ENCODE measurements around the gene ZNF892. TPM values are rescaled to one million over a fixed set of nuclear protein-coding genes. Genes with fewer than 3 reads are reported as not detected.
"Not testable (repeated sequence)": the region's sequence is repeated elsewhere in the genome, so short reads cannot be mapped to it uniquely, and the experiment has no call there.

ZNF892 gene
- total and polyA plus RNA-seq, 9 donors: 1.3 to 6.2 (median 2.1) TPM

DNA sequence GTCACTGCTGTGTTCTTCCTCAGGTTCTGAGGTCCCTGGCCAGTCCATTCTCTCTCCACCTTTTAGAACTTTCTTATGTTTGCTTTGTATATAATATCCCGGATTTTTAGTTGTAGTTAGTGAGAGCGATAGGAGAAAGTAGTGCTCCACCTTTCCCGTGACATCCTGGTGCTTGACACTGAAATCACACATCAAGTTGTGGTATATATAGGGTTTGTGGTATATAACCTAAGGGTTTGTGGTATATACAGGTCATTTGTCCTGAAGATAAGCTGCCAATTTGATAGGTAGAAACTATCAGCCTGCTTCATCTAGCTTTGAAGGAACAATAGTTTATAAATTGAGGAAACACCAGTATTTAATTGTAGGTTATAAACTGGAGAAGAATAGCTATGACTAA lies 13.1 kb downstream of the ZNF892 start:
- DNase-seq: no peak
- H3K36me3 ChIP-seq (ENCODE audit: control insufficient read depth, insufficient read depth, low read length): peaks cover 13% of the 10 kb centered on the region
- no peak overlapping the region for H3K27ac ChIP-seq (ENCODE audit: low read length)
- WGBS (ENCODE audit: insufficient coverage): 100% methylated on average over 2 of the region's 3 CpGs
- H3K27me3 ChIP-seq (ENCODE audit: control insufficient read depth, insufficient read depth, low read length): no peaks in the 10 kb centered on the region
- peaks cover 52% of the 10 kb centered on the region for H3K9me3 ChIP-seq (replicated peaks; ENCODE audit: control insufficient read depth, low read depth, low read length)
- H3K4me1 ChIP-seq (ENCODE audit: control insufficient read depth, insufficient read depth, low read length): no peaks in the 10 kb centered on the region
- H3K4me3 ChIP-seq (ENCODE audit: low read length): no peak overlapping the region

DNA sequence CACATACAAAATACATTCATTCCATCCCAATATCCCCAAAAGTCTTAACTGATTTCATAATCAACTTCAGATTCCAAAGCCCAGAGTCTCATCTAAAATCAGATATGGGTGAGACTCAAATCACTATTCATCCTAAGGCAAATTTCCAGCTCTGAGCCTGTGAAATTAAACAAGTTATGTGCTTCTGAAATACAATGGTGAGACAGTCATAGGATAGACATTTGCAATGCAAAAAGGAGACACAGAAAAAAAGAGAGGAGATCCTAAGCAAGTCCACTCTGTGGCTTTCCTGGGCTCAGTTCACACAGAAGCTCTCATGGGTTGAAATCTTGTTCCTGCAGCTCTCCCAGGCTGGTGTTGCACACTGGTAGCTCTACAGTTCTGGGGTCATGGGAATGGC lies 18.3 kb downstream of the ZNF892 start:
- H3K36me3 ChIP-seq (ENCODE audit: control insufficient read depth, insufficient read depth, low read length): no peaks in the 10 kb centered on the region
- no peaks in the 10 kb centered on the region for H3K4me1 ChIP-seq (ENCODE audit: control insufficient read depth, insufficient read depth, low read length)
- no peak for DNase-seq
- H3K4me3 ChIP-seq (ENCODE audit: low read length): no peak overlapping the region
- no peak overlapping the region for H3K27ac ChIP-seq (ENCODE audit: low read length)
- peaks cover 11% of the 10 kb centered on the region for H3K9me3 ChIP-seq (replicated peaks; ENCODE audit: control insufficient read depth, low read depth, low read length)
- no peaks in the 10 kb centered on the region for H3K27me3 ChIP-seq (ENCODE audit: control insufficient read depth, insufficient read depth, low read length)

DNA sequence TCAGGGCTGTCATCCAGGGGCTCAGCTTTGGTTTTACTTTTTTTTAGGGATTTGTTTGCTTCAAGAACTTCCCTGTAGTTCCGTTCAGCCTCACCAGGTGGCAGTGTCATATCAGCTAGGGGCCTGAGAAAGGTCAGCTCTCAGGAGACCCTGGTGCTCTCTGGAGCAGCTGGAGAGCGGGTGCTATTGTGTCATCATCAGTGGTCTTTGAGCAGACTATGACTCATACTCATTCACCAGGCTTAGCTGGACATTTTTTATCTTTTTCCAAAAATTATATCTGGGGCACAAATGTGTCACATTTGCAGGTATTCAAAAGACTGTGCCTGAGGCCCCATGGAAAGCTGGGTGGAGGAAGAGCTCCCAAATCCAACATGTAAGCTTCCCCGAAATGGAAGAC lies 24.4 kb downstream of the ZNF892 start:
- peaks cover 2% of the 10 kb centered on the region for H3K4me1 ChIP-seq (ENCODE audit: control insufficient read depth, insufficient read depth, low read length)
- H3K27ac ChIP-seq (ENCODE audit: low read length): no peak overlapping the region
- DNase-seq: peak; percentile 43
- no peaks in the 10 kb centered on the region for H3K36me3 ChIP-seq (ENCODE audit: control insufficient read depth, insufficient read depth, low read length)
- no peak overlapping the region for H3K4me3 ChIP-seq (ENCODE audit: low read length)
- H3K27me3 ChIP-seq (ENCODE audit: control insufficient read depth, insufficient read depth, low read length): no peaks in the 10 kb centered on the region
- H3K9me3 ChIP-seq (replicated peaks; ENCODE audit: control insufficient read depth, low read depth, low read length): no peaks in the 10 kb centered on the region
- 20% methylated on average over 1 of the region's 3 CpGs for WGBS (ENCODE audit: insufficient coverage)

DNA sequence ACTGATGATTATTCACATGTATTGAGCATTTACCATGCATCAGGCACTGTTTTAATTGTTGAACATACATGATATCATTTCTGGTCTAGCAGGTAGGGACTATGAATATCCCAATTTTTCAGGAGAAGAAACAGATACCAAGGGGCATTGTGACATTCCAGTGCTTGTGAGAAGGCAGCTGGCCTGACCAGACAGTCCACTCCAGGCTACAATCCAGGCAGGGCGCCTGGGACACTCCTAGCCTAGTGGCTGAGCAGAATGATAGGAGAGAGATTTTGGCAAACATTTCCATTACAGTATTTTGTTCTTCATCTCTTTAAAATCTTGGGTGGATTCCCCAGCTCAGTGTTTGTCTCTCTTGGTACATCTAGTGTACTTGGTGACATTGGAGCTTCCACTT lies 24.9 kb downstream of the ZNF892 start:
- H3K4me3 ChIP-seq (ENCODE audit: low read length): no peak overlapping the region
- H3K9me3 ChIP-seq (replicated peaks; ENCODE audit: control insufficient read depth, low read depth, low read length): no peaks in the 10 kb centered on the region
- H3K27me3 ChIP-seq (ENCODE audit: control insufficient read depth, insufficient read depth, low read length): no peaks in the 10 kb centered on the region
- no peaks in the 10 kb centered on the region for H3K36me3 ChIP-seq (ENCODE audit: control insufficient read depth, insufficient read depth, low read length)
- peaks cover 2% of the 10 kb centered on the region for H3K4me1 ChIP-seq (ENCODE audit: control insufficient read depth, insufficient read depth, low read length)
- H3K27ac ChIP-seq (ENCODE audit: low read length): no peak overlapping the region
- no peak for DNase-seq
- WGBS (ENCODE audit: insufficient coverage): no CpG with 5 or more reads among the region's 1 CpG

DNA sequence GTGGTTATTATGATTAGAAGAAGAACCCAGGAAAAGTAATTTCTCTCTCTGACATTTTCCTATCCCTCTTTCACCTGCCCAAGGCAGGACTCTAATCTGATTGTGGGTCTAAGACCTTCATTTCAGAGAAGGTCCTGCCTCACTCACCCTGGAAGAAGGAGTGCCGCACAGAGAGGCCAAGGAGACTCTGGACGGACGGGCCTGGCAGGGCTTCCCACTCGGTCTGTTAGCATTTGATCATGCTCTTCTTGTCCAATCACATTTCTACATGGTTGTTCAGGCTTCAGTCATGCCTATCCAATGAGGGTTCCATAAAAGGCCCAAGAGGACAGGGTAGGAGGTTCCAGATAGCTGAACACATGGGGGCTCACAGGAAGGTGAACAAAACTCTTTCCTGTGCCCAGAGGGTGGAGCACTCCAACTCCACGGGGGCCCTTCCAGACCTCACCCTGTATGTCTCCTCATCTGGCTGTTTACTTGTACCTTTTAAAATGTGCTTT lies 27.0 kb downstream of the ZNF892 start:
- Histone ChIP-seq H3K4me1 (ENCODE audit: control insufficient read depth, insufficient read depth, low read length) (peaks cover 2% of the 10 kb centered on the region), H3K27ac (ENCODE audit: low read length) (no peak overlapping the region), H3K9me3 (replicated peaks; ENCODE audit: control insufficient read depth, low read depth, low read length) (no peaks in the 10 kb centered on the region), H3K27me3 (ENCODE audit: control insufficient read depth, insufficient read depth, low read length) (no peaks in the 10 kb centered on the region), H3K4me3 (ENCODE audit: low read length) (no peak overlapping the region), H3K36me3 (ENCODE audit: control insufficient read depth, insufficient read depth, low read length) (no peaks in the 10 kb centered on the region)
- WGBS (ENCODE audit: insufficient coverage): 60% methylated on average over 2 of the region's 5 CpGs
- no peak for DNase-seq

DNA sequence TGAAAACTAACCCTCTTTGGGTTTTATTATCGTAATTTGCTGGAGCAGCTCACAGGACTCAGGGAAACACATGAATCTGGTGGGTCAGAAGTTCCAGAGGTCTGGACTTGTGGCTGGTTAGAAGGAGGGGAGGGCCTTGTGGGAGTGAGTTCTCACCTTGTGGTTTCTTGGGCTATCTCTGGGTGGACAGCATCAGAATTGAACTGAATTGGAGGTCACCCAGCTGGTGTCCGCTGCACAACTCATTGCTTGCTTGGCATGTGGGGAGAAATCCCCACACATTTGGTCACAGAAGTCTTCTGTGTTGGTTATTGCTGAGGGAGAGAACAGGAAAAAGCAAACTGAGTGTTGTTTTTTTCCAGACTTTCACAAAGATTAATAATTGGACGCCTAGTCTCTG lies 27.5 kb downstream of the ZNF892 start:
- WGBS (ENCODE audit: insufficient coverage): 87% methylated on average over 3 of the region's 3 CpGs
- DNase-seq: no peak
- Histone ChIP-seq H3K27ac (ENCODE audit: low read length) (no peak overlapping the region), H3K4me1 (ENCODE audit: control insufficient read depth, insufficient read depth, low read length) (peaks cover 2% of the 10 kb centered on the region), H3K4me3 (ENCODE audit: low read length) (no peak overlapping the region), H3K9me3 (replicated peaks; ENCODE audit: control insufficient read depth, low read depth, low read length) (no peaks in the 10 kb centered on the region), H3K27me3 (ENCODE audit: control insufficient read depth, insufficient read depth, low read length) (no peaks in the 10 kb centered on the region), H3K36me3 (ENCODE audit: control insufficient read depth, insufficient read depth, low read length) (no peaks in the 10 kb centered on the region)

DNA sequence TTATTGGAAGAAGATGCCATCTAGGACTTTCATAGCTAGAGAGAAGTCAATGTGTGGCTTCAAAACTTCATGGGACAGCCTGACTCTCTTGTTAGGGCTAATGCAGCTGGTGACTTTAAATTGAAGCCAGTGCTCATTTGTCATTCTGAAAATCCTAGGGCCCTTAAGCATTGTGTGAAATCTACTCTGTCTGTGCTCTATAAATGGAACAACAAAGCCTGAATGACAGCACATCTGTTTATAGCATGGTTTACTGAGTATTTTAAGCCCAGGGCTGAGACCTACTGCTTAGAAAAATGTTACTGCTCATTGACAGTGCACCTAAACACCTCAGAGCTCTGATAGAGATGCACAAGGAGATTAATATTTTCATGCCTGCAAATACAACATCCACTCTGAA lies 30.8 kb downstream of the ZNF892 start:
- Histone ChIP-seq H3K9me3 (replicated peaks; ENCODE audit: control insufficient read depth, low read depth, low read length) (peaks cover 19% of the 10 kb centered on the region), H3K4me1 (ENCODE audit: control insufficient read depth, insufficient read depth, low read length) (no peaks in the 10 kb centered on the region), H3K27ac (ENCODE audit: low read length) (no peak overlapping the region), H3K36me3 (ENCODE audit: control insufficient read depth, insufficient read depth, low read length) (no peaks in the 10 kb centered on the region), H3K27me3 (ENCODE audit: control insufficient read depth, insufficient read depth, low read length) (no peaks in the 10 kb centered on the region), H3K4me3 (ENCODE audit: low read length) (no peak overlapping the region)
- DNase-seq: peak; percentile 7

DNA sequence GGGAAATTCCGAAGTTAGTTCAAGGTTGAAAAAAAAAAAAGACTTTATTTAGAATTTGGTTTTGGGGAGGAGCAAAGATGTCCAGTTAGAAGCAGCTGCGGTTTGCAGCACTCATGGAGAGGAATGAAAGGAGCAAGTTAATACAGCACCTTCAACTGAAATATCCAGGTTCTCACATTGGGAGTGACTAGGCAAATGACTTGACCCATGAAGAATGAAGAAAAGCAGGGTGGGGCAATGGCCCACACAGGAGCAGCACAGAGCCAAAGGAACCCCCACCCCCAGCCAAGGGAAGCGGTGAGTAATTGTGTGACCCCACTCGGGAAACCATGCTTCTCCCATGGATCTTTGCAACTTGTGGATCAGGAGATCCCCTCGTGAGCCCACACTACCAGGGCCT lies 32.8 kb downstream of the ZNF892 start:
- no peaks in the 10 kb centered on the region for H3K27me3 ChIP-seq (ENCODE audit: control insufficient read depth, insufficient read depth, low read length)
- H3K4me3 ChIP-seq (ENCODE audit: low read length): no peak overlapping the region
- H3K4me1 ChIP-seq (ENCODE audit: control insufficient read depth, insufficient read depth, low read length): no peaks in the 10 kb centered on the region
- WGBS (ENCODE audit: insufficient coverage): 94% methylated on average over 3 of the region's 5 CpGs
- no peak overlapping the region for H3K27ac ChIP-seq (ENCODE audit: low read length)
- no peaks in the 10 kb centered on the region for H3K36me3 ChIP-seq (ENCODE audit: control insufficient read depth, insufficient read depth, low read length)
- peaks cover 22% of the 10 kb centered on the region for H3K9me3 ChIP-seq (replicated peaks; ENCODE audit: control insufficient read depth, low read depth, low read length)
- no peak for DNase-seq

DNA sequence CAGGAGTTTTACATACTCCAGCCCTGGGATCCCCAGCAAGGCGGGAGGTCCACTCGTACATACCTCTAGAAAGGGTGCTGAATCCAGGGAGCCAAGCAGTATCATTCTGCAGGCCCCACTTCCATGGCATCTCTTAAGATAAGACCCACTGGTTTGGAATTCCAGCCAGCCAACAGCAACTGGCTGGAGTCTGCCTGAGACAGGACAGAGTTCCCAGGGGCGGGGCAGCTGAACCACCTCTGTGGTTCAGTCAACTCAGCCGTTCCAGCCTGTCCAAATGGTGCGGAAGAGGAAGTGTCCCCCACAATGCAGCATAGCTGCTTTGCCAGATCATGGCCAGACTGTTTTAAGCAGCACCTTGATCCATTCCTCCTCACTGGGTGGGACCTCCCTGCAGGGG lies 33.2 kb downstream of the ZNF892 start:
- H3K9me3 ChIP-seq (replicated peaks; ENCODE audit: control insufficient read depth, low read depth, low read length): peaks cover 22% of the 10 kb centered on the region
- no peak overlapping the region for H3K4me3 ChIP-seq (ENCODE audit: low read length)
- no peaks in the 10 kb centered on the region for H3K36me3 ChIP-seq (ENCODE audit: control insufficient read depth, insufficient read depth, low read length)
- no peak overlapping the region for H3K27ac ChIP-seq (ENCODE audit: low read length)
- no peaks in the 10 kb centered on the region for H3K4me1 ChIP-seq (ENCODE audit: control insufficient read depth, insufficient read depth, low read length)
- no peak for DNase-seq
- 93% methylated on average over 3 of the region's 5 CpGs for WGBS (ENCODE audit: insufficient coverage)
- no peaks in the 10 kb centered on the region for H3K27me3 ChIP-seq (ENCODE audit: control insufficient read depth, insufficient read depth, low read length)

DNA sequence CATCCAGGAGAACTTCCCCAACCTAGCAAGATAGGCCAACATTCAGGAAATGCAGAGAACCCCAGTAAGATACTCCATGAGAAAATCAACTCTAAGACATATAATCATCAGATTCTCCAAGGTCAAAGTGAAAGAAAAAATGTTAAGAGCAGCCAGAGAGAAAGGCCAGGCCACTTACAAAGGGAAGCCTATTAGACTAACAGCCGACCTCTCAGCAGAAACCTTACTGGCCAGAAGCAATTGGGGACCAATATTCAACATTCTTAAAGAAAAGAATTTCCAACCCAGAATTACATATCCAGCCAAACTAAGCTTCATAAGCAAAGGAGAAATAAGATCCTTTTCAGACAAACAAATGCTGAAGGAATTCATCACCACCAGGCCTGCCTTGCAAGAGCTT lies 34.8 kb downstream of the ZNF892 start:
- H3K9me3 ChIP-seq (replicated peaks; ENCODE audit: control insufficient read depth, low read depth, low read length): peaks cover 22% of the 10 kb centered on the region
- not testable (repeated sequence) for H3K36me3 ChIP-seq (ENCODE audit: control insufficient read depth, insufficient read depth, low read length); H3K4me3 ChIP-seq (ENCODE audit: low read length); H3K27ac ChIP-seq (ENCODE audit: low read length); H3K27me3 ChIP-seq (ENCODE audit: control insufficient read depth, insufficient read depth, low read length); DNase-seq; H3K4me1 ChIP-seq (ENCODE audit: control insufficient read depth, insufficient read depth, low read length)
- WGBS (ENCODE audit: insufficient coverage): no CpG with 5 or more reads among the region's 1 CpG

Measured in muscle of leg (tissue), 11 donors.